ENCODE measurements around the gene JAM3.

Gene JAM3

DNA sequence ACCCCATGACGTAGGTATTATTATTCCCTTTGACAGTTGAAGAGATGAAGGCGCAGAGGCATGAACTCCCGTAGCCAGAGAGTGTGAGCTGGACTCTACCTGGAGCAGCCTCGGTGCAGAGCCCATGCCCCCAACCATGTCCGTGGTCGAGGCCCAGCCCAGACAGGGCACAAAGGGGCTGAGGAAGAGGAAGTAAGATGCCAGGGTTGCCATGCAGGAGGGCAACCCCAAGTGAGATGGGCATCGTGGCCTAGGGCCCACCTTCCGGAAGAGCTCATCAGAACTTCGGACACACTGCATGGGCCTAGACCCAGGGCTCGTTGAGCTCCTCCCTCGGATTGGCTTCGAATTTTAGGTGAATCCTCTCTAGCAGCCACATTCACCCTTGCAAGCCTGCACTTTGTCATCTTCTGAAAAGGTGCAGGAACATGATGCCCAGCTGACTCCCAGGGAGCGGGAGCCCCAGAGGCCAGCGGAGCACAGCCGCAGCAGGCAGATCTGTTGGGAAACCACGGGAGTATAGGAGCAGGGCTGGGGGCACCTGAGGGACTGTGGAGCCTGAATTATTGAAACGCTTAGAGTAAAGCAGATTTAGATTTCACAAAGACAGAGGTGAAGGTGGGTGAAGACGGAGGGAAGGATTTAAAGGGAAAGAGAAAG is 29.0 kb upstream of the JAM3 start:
- no peak for DNase-seq (ENCODE audit: low read depth)

DNA sequence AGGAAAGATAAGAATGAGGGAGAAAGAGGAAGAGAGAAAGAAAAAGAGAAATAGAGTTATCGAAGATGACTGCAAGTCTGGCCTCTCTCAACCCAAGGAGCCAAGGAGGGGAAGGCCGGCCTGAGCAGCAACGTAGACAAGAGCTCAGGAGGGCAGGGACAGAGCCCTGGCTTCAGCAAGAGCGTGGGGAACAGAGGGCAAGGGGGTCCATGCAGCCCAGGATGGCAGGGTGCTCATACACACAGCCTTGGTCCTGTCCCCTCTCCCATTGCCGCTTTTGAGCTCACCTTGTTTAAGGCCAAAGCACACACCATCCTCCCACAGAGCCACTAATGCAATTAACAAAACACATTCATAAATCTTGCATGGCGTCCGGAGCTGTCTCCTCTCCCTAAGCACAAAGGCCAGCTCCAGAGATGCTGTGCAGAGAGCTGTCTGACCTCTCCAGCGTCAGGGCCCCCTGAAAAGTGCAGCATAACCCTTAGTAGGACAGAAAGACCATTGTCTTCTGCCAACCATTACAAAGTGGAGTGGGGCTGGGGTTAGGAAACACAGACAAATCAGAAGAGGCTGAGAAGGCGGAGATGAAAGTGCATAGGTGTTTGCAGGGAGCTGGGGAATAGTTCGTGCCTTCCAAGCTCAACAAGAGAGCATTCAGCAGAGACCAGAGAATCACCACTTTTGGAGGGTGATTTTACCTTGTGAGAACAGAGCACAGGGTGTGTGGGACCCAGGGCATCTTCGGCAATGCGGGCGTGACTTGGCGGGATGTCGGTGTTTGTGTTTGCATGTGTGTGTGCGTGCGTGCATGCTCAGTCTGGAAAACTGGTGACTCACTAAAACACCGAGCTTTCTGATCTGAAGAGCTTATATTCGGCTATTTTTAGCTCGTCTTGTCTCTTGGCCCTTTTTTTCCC is 28.2 kb upstream of the JAM3 start:
- DNase-seq (ENCODE audit: low read depth): no peak

DNA sequence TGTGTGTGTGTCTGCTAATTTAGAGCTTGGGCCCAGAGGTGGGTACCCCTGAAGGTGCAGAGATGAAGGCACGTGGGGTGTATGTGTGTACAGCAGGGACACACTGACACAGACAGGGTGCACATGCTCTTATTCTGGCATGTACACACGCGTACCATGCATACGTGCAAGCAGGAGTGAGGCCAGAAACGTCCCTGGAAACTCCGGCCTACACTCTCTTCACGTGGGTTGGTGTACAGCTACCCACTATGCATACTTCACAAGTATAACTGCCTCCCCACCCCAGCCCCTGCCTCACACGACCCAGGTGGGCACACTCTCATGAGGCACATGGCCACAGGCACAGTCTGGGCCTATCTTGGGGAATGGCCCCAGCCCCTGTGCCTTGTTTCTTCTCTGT is 27.5 kb upstream of the JAM3 start:
- no peak for DNase-seq (ENCODE audit: low read depth)

DNA sequence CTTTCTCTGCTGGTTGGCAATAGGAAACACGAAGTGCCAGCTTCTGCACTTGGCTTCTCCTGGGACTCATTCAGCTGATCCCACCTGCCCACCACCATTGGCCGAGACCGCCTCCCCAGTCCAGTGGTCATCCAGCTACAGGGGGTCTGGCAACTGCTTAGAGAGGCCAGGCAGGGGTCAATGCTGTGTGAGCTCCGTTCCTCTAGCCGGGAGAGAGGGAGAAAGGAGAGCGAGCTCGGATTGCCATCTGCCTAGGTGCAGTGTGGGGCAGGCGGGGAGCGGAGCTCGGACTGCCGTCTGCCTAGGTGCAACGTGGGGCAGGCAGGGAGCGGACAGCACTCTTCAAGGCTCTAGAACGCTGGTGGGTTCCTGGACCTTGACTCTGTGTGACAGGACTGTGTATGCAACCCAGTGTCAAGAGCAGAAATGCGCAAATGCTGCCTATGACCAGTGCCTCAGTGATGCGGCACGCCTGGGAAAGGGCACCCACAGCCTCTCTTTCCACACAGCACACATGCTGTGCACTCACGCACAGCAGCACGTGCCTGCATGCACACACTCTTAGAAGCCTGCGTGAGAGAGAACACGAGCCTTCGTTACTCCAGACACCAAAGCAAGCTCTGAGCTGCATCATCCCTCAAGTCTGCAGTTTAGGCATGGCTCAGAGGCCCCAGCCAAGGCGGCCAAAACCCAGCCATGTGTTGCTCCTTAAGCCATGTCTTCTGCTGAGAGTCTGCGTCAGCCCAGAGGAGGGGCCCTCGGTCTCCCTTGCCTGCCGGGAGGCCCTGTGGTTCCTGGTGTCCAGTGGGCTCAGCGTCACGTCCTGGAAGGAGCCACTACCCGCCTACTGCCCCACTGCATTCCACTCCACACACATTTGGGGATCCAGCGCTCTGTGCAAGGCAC is 26.8 kb upstream of the JAM3 start:
- DNase-seq (ENCODE audit: low read depth): no peak

DNA sequence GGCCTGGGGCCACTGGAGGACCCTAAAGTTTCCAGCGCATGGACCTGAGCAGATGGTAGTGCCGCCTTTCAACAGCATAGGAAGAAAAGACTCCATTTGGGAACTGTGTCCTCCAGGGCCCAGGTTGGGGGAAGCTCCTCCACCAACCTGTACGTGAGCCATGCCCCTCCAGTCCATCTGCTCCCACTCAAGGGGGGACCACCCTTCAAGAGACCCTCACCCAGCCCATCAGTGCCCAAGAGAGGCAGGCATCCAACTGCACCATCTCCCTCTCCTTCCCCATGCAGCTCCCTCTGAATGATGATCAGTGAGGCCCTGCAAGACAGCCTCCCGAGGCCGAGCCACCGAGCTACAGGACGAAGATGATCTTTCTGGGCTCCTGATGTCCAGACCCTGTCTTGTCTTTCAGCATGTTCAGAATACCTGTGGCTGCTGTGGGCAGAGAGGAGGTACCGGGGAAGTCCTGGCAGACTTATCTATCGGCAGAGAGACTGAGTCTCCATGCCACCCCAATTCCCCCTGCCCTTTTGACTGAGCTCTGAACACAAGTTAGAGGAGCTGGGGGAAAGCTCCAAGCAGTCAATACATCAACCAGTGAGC is 25.0 kb upstream of the JAM3 start:
- no peak for DNase-seq (ENCODE audit: low read depth)

DNA sequence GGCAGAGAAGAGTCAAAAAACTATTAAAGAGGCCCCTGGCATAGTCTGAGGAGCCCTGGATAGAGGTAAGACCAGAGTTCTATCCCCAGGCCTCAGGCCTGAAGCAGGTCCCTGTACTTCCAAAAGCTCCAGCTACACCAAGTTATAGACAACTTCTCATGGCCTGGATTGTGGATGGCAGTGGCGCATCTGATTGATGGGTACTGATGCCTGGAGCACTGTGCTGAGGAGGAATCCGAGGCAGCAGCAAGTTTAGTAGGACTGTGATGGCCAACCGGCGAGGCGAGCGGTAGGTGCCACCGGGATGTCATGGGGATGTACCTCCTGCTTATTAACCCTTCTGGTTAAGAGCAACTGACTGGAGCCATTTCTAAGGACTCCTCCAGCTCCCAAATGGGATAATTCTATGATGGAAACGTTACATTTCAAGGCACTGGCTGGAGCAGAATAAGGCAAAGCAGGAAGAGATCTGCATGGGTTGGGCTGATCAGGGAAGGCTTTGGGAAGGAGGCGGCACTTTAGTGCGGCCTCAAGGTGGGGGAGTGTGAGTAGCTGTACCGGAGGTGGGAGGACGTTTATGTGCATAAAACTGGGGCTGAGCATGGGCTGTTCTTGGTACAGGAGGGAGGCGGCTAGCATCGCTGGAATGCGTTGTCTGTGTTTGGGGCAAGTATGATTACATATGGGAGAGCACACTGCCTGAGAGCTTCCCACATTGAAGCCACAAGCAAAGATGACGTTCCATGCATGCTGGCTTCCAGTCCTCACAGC is 24.2 kb upstream of the JAM3 start:
- no peak for DNase-seq (ENCODE audit: low read depth)

DNA sequence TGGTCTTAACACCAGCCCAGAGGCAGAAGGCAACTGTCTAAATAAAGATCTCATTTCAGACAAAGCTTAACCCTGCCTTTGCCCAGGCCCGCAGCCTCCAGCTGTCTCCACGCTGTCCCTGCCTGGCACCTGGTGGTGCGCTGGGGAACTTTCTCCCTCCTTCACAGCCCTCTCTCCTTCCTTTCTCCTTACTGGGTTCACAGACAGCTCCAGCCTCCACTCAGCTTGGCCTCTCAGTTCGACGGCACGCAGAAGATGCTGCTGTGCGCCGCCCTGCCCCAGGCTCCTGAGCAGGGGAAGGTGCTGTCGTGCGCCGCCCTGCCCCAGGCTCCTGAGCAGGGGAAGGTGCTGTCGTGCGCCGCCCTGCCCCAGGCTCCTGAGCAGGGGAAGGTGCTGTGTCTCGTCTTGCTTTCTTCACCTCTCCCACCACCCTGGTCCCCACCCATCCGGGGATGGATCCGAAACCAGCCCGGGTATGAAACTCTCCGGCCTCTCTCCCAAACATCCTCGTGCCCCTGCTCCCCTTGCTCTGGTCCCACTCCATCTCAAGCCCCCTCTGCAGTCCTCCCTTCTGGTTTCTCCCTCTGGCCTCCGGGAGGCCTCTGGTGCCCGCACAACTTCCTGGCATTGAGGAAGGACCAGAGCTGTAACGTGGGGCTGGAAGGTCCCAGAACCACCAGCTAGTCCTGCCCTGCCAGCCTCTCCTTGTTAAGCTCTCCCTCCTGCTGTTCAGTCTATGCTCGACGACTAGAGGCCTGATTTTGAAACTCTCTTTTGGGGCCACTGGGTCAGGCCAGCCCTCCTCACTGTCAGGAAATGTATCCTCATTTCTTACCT is 22.9 kb upstream of the JAM3 start:
- no peak for DNase-seq (ENCODE audit: low read depth)

DNA sequence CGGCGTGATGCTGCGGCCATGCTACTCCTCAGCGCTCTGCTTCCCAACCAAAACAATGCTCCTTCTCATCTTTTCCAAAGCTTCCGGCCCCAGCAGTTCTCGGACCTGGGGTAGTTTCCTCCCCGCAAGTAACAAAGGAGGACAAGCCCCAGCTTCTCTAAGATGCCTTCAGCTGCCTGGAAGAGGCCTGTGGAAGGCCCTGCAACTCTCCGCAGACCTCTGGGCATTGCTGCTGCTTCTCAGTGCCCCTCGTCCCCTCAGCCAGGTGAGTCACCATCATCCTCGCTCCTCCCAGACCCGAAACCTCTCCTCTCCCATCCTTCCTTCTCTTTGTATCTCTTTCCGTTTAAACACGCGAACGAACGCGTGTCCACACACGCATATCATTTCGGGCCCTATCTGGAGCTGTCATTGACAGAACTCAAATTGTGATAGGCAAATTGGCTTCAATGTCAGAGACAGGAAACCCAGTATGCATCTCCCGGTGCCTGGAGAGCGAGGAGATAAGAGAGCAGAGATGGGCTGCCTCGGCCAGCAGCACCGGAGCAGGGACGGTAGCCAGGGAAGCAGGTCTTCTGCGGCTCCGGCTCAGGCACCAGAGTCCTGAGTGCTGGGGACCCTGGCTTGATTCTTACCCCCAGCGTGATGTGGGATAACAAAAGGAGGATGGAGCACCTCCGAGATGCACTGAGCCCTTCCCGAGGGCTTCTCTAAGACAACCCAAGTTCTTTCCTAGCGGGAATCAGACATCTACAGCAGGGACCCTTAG is 22.0 kb upstream of the JAM3 start:
- no peak for DNase-seq (ENCODE audit: low read depth)

DNA sequence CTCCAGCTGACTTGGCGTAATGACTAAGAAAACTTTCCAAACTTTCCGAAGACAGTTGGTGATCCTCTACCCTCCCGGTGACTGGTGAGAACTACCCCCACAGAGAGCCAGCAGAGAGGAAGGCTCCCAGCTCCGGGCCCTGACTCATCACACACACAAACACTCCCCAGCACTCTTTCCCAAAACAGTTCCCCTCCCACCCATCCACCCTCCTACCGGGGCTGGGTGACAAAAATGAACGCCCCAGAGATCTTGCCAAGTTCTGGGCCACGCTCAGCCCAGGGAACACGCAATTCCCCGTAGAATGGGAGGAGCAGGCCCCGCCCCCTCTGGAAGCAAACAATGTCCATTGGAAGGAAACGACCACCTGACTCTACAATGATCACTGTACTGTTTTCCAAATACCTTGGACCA is 21.3 kb upstream of the JAM3 start:
- DNase-seq (ENCODE audit: low read depth): no peak

DNA sequence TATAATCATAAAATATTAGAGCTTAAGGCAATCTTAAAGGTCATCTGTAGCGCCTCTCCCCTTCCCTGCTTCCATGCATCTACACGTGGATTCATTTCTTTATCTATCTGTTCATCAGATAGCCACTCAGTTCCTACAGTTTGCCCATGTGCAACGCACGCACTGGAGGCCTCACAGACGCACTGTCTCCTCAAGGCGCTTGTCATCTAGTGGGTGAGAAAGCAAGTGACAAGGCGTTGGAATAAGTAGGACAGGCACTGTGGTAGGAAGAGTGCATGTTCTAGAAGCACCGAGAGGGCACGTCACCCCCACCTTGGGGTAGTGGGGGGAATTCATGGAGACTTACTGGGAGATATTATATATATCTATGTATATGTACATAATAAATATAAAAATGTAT is 20.8 kb upstream of the JAM3 start:
- DNase-seq (ENCODE audit: low read depth): no peak

DNA sequence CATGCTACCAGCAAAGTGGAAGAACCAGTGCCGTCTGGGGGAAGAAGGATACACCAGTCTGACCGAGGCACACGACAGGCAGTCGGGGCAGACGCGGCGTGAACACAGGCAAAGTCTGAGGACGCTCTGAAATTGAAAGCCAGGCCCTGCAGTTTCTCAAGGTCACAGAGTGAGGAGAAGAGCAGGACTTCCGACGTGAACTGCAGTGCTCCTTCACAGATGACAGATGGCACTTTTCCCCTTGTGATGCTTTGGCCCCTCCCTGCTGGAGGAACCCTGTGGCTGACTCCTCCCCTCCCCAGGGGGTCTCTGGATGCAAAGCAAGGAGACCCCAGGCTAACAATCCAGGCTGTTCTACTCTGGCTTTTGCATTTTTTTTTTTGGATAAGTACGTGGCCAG is 19.6 kb upstream of the JAM3 start:
- DNase-seq (ENCODE audit: low read depth): no peak

DNA sequence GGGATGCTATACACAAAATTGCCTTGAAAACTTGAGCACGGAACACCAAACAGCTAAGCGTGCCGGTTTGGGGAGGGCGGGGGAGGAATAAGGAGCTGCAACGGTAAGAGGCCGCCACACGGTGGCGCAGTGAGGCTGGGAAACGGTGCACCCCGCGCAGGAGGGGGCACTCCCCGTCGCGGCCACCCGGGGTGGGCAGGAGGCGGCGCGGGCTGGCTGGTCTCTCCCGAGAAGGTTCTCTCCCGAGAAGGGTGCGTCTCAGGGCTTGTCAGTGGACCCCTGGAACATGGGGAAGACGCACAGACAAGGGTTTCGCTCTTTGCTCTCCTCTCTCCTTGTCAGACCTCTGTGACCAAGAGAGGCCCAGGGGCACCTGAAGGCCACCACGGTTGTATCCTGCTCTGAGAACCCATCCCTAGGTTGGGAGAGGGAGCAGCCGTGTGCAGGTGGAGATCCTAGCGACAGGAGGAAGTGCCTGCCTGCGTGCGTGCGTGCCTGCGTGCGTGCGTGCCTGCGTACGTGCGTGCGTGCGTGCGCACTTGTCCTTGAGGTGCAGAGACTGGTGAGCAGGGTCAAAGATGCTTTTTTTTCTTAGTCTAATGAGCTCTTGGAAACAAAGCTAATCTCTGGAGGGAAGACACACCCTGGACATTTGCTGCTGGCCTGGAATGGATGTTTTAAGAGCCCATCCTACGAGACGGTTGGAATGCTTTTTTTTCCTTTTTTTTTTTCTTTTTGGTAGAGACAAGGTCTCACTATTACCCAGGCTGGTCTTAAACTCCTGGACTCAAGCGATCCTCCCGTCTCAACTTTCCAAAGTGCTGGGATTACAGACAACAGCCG is 18.1 kb upstream of the JAM3 start:
- no peak for DNase-seq (ENCODE audit: low read depth)

DNA sequence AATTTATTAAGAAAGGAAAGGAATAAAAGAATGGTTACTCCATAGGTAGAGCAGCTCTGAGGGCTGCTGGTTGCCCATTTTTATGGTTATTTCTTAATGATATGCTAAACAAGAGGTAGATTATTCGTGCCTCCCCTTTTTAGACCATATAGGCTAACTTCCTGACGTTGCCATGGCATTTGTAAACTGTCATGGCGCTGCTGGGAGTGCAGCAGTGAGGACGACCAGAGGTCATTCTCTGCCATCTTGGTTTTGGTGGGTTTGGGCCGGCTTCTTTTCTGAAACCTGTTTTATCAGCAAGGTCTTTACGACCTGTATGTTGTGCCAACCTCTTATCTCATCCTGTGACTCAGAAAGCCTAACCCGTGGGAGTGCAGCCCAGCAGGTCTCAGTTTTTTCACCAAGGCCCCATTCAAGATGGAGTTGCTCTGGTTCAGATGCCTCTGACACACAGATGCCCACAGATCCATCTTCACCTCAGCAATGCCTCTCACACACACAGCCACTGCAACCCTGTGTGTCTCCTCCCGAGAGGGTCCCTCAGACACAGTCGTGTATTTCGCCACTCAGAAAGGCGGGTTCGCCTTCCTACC is 16.4 kb upstream of the JAM3 start:
- DNase-seq (ENCODE audit: low read depth): no peak

DNA sequence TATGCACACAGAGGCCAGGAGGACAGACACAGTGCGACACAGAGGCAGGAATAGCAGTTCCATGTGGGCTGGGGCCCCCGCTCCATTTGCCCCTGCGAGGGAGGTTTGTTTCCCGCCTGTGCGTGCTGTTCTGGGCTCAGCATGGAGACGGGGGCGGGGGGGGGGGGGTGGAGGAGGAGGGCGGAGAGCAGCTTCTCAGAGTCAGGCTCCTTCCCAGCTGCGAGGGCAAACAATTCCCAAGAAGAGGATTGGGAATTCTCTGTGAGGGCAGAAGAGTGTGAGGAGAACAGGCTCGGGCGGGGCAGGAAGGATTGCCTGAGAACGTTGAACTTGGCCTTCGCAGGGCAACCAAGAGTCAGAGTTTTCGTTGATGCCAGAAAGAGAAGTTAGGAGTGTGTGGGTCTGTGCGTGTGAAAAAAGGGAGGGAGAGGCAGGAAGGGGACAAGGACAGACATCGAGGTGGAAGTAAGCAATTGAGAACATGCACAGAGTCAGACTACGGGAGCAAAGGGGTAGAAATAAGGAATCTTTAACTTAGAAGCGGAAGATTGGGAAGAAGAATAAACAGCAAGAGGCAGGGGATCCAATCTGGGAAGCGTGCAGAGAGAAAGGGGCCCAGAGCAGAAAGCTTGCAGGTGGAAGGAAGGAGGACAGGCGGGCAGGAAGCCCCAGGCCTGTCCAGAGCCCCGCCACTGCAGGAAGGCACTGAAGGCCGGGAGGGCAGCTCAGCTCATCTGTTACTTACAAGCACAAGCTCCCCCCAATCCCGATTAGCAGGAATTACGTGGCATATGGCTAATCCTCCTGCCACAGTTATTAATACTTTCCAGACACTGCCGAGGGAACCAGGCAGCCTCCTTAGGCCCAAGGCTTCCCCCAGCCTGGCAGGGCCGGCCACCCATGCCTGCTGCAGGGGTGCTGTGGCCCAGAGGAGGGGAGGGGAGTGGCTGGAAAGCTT is 15.6 kb upstream of the JAM3 start:
- no peak for DNase-seq (ENCODE audit: low read depth)

DNA sequence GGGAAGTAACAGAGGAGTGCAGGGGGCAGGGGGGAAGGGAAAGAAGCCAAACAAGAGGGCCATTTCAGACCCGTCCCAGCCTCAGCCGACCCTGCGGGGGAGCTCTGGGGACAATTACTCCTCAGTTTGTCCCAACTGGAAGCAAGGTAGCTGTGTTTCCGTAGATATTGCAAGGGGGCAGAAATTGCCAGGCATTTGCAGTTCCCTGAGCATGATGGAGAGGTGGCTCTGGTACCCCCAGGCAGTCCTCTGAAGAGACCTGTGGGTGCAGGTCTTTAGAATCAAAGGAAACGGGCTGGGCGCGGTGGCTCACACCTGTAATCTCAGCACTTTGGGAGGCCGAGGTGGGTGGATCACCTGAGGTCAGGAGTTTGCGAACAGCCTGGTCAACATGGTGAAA is 13.8 kb upstream of the JAM3 start:
- DNase-seq (ENCODE audit: low read depth): no peak

DNA sequence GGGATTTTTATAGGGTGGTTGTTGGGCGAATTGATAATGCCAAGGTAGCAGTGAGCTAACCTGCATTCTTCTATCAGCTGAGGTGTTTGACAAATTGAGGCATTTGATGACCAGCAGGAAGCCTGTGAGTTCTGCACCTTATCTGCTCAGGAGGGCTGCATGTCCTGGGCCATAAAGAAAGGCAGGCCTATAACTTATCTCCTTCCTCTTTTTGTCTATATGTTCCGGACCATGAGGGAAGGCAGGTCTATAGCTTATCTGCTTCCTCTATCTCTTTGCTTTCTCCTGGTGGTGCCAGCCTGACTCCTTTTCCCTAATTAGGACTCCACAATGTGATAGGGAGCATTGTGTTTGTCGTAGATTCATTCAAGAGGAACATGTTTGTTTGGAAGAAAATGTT is 8.6 kb upstream of the JAM3 start:
- no peak for DNase-seq (ENCODE audit: low read depth)
